MCF 10A (cell line): ENCODE data around the gene SLC2A10. TPM values are rescaled to one million over a fixed set of nuclear protein-coding genes. Genes with fewer than 3 reads are reported as not detected.

Source experiments
- BruUV-seq: library from RNA; stranded (reverse); fragments of 400-500 nt; replicated peaks from 2 replicates; lab custom pipeline; 2021; lab: Mats Ljungman, UMichigan
- CTCF ChIA-PET: fragments of 300-600 bp; sonication (Branson Sonifier 250); formaldehyde crosslinking; extraction: SDS; loops from one replicate; lab custom pipeline; 2021; ENCODE audit warnings: antibody characterized with exemption, inconsistent platforms; lab: Yijun Ruan, JAX
- POLR2A ChIA-PET: fragments of 300-600, 350-650 bp; sonication (Branson Sonifier 250); formaldehyde crosslinking; extraction: SDS; loops from one replicate; lab custom pipeline; 2020; ENCODE audit warnings: antibody characterized with exemption, inconsistent platforms; lab: Yijun Ruan, JAX
- DNase-seq: peaks from one replicate; pipeline ENCODE4 v3.0.0-alpha.2; 2018; ENCODE audit not compliant: unreplicated experiment
- H3K27ac Mint-ChIP-seq: one replicate; pipeline ENCODE4 v1.8.0; 2022; ENCODE audit warnings: mild to moderate bottlenecking, low read depth, mixed read lengths; ENCODE audit not compliant: unreplicated experiment
- H3K27me3 Mint-ChIP-seq: one replicate; pipeline ENCODE4 v1.8.0; 2022; ENCODE audit warnings: mixed read lengths; ENCODE audit not compliant: insufficient read depth, unreplicated experiment
- H3K36me3 Mint-ChIP-seq: one replicate; pipeline ENCODE4 v1.8.0; 2022; ENCODE audit warnings: mild to moderate bottlenecking, moderate library complexity, mixed read lengths; ENCODE audit not compliant: insufficient read depth, unreplicated experiment
- H3K4me1 Mint-ChIP-seq: one replicate; pipeline ENCODE4 v1.8.0; 2022; ENCODE audit warnings: mixed read lengths; ENCODE audit not compliant: insufficient read depth, unreplicated experiment
- H3K4me3 Mint-ChIP-seq: one replicate; pipeline ENCODE4 v1.8.0; 2022; ENCODE audit warnings: mild to moderate bottlenecking, moderate library complexity, mixed read lengths; ENCODE audit not compliant: unreplicated experiment
- H3K9me3 Mint-ChIP-seq: one replicate; pipeline ENCODE4 v1.8.0; 2022; ENCODE audit warnings: mixed read lengths; ENCODE audit not compliant: unreplicated experiment
- CTCF ChIP-seq: fragments of 200-600 bp; IDR thresholded peaks from one replicate; pipeline ENCODE4 v1.8.0; 2022; ENCODE audit warnings: antibody characterized with exemption, mild to moderate bottlenecking; ENCODE audit not compliant: unreplicated experiment
- intact Hi-C: fragments of 100-400 bp; cut with micrococcal nuclease; formaldehyde crosslinking; loops from 2 replicates; pipeline ENCODE4 v1.14.1; 2022
- total RNA-seq: library from RNA; stranded (reverse); gene quantifications from 2 replicates; pipeline ENCODE4 v1.2.3, GENCODE V29; 2022

SLC2A10 gene
- total RNA-seq, 1 experiment from 2014 or later, result not detected

GRCh38 chr20:46682063-46682821, 27.2 kb upstream of the SLC2A10 start:
- DNase-seq, result no peak
- Mint-ChIP-seq H3K27ac (no peak overlapping the region), H3K4me3 (no peak overlapping the region), H3K36me3 (peaks cover 38% of the 10 kb centered on the region), H3K4me1 (peaks cover 22% of the 10 kb centered on the region), H3K27me3 (no peaks in the 10 kb centered on the region), H3K9me3 (no peaks in the 10 kb centered on the region)
- intact Hi-C loops, result no loop called here
- ChIA-PET CTCF (interaction anchor here (0.6 to 6.4 kb wide), 12 partner anchors 13 to 1591 kb away, joined by 3 to 125 read pairs (median 4); no protein-coding TSS in a partner anchor), POLR2A (interaction anchor here (0.7 to 1.2 kb wide), 2 partner anchors 160 to 162 kb away, joined by 3 to 4 read pairs; no protein-coding TSS in a partner anchor)
- no peak for TF ChIP-seq CTCF
- BruUV-seq, result no TSS peak

- ChIA-PET POLR2A (interaction anchor here (0.7 to 1.2 kb wide), 2 partner anchors 161 to 163 kb away, joined by 3 to 4 read pairs; no protein-coding TSS in a partner anchor), CTCF (interaction anchor here (0.6 to 6.4 kb wide), 2 partner anchors 162 to 446 kb away, joined by 4 to 125 read pairs; no protein-coding TSS in a partner anchor)
- Mint-ChIP-seq H3K4me1 (peaks cover 26% of the 10 kb centered on the region), H3K27ac (no peak overlapping the region), H3K9me3 (no peaks in the 10 kb centered on the region), H3K27me3 (no peaks in the 10 kb centered on the region), H3K36me3 (peaks cover 42% of the 10 kb centered on the region), H3K4me3 (no peak overlapping the region)
- no peak for TF ChIP-seq CTCF
- intact Hi-C loops, result no loop called here
- no peak for DNase-seq
- BruUV-seq, result no TSS peak
These were observed 26.3 kb upstream of the SLC2A10 start for GRCh38 chr20:46683011-46683667.

GRCh38 chr20:46683668-46683938, 25.8 kb upstream of the SLC2A10 start:
- no TSS peak for BruUV-seq
- Mint-ChIP-seq H3K27me3 (no peaks in the 10 kb centered on the region), H3K4me1 (peaks cover 26% of the 10 kb centered on the region), H3K9me3 (no peaks in the 10 kb centered on the region), H3K27ac (peak overlapping the region; percentile 5), H3K4me3 (peak overlapping the region; percentile 12), H3K36me3 (peaks cover 44% of the 10 kb centered on the region)
- no peak for TF ChIP-seq CTCF
- ChIA-PET POLR2A (interaction anchor here (0.6 to 1.2 kb wide), 2 partner anchors 161 to 271 kb away, joined by 3 to 4 read pairs; no protein-coding TSS in a partner anchor), CTCF (interaction anchor here (1.0 to 6.4 kb wide), 2 partner anchors 14 to 162 kb away, joined by 3 to 125 read pairs; no protein-coding TSS in a partner anchor)
- no peak for DNase-seq
- intact Hi-C loops, result no loop called here
